Esophagus muscularis mucosa (tissue), 3 donors: Measurements from ENCODE around the gene CDH4.

Source experiments
- POLR2AphosphoS5 ChIP-seq, 2 donors: sonication (generic); formaldehyde crosslinking; IDR thresholded peaks; one replicate each; pipeline ENCODE4 v1.6.1; 2017; ENCODE audit warnings: antibody characterized with exemption in 2 of 2
- TF ChIP-seq, protein P1 (sequence below), 3 experiments: fragments of 200-600 bp in 2 of 3; fragments of 450-650 bp in 1 of 3; sonication (generic) in 2 of 3; IDR thresholded peaks; one replicate each; pipeline ENCODE4 v1.5.1; 2017 to 2019; ENCODE audit warnings: antibody characterized with exemption in 3 of 3, mild to moderate bottlenecking in 2 of 3, moderate library complexity in 1 of 3

GRCh38 chr20:61839912-61840778 is 588.1 kb downstream of the CDH4 start:
- TF ChIP-seq POLR2AphosphoS5 (IDR thresholded peaks at IDR 0.05) = no peak
- TF ChIP-seq, protein P1, sequence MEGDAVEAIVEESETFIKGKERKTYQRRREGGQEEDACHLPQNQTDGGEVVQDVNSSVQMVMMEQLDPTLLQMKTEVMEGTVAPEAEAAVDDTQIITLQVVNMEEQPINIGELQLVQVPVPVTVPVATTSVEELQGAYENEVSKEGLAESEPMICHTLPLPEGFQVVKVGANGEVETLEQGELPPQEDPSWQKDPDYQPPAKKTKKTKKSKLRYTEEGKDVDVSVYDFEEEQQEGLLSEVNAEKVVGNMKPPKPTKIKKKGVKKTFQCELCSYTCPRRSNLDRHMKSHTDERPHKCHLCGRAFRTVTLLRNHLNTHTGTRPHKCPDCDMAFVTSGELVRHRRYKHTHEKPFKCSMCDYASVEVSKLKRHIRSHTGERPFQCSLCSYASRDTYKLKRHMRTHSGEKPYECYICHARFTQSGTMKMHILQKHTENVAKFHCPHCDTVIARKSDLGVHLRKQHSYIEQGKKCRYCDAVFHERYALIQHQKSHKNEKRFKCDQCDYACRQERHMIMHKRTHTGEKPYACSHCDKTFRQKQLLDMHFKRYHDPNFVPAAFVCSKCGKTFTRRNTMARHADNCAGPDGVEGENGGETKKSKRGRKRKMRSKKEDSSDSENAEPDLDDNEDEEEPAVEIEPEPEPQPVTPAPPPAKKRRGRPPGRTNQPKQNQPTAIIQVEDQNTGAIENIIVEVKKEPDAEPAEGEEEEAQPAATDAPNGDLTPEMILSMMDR (IDR thresholded peaks at IDR 0.05) = no peak
